ENCODE measurements around the gene DNAAF1.
"Not testable (repeated sequence)": the region's sequence is repeated elsewhere in the genome, so short reads cannot be mapped to it uniquely, and the experiment has no call there.

The DNAAF1 gene

DNA sequence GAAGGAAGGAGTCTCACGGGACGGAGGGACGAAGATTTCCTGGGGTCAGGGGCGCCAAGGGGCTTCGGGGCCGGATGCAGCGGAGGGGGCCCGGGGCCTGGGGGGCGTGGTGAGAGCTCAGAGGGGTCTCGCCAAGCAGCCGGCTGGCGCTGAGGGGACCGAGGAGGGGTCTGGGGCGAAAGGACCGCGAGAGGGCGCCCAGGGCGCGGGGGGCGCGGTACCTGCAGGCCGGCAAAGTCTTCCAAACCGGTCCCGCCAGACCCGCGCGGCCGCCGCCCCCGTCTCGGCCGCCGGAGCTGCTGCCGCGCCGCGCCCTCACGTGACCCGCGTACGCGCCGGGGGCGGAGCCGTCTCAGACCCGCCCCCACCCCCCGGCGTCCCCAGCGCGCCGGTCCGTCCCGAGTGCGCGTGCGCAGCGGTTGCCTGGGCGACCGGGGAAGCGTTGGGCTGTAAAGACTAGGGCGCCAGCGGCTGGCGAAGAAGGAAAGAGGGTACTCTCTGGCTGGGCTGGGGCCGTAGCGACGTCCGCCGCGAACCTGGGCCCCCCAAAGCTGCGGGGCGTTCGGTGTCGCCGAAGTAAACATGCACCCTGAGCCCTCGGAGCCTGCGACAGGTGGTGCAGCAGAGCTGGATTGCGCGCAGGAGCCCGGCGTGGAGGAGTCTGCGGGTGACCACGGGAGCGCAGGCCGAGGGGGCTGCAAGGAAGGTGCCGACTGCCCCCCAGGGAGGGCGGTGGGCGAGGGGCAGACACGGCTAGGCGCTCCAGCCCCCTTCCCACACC is at the start of gene DNAAF1, which contains the start of gene HSDL1:
DNAAF1 (plus strand) TSS at position 450 of the 781 bp plus-strand sequence; CDS start at position 583, 133 bp downstream.
HSDL1 (minus strand) TSS at position 319 of the 781 bp plus-strand sequence. CDS start 13,856 bp downstream, outside the sequence.
- DNase-seq, result peak in 13 of 14 donors; percentile 65 to 95 (median 82)

- DNase-seq, result peak in 1 of 14 donors; percentile 23
These were observed 49.6 kb upstream of the DNAAF1 start for GRCh38 chr16:84095466-84095865.

DNA sequence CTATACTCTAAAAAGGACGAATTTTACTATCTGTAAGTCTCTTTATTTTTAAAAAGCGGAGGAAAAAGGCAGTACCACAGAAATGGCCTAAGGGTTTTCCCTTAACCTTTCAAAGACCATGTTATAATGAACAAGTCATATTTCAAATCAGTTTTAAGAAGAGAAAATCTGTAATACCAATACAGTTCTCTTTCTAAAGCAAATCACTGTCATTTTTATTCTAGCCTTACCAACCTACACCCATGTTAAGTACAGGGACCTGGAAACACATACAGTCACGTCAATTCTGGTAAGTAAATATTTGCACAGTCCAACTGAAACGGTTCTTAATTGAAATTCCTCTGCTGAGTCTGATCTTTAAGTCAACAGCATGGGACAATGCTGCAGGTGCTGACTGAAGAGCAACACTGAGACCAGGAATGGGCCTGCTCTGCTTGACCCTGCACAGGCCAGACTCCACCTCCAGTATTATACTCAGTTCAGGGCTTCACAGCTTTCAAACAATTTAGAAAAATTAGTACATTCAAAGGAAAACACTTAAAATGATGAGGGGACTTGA is 48.6 kb upstream of the DNAAF1 start:
- no peak for DNase-seq

- no peak for DNase-seq
These were observed 46.2 kb upstream of the DNAAF1 start for GRCh38 chr16:84098939-84099338.

GRCh38 chr16:84103678-84104077 is 41.4 kb upstream of the DNAAF1 start:
- no peak for DNase-seq

DNA sequence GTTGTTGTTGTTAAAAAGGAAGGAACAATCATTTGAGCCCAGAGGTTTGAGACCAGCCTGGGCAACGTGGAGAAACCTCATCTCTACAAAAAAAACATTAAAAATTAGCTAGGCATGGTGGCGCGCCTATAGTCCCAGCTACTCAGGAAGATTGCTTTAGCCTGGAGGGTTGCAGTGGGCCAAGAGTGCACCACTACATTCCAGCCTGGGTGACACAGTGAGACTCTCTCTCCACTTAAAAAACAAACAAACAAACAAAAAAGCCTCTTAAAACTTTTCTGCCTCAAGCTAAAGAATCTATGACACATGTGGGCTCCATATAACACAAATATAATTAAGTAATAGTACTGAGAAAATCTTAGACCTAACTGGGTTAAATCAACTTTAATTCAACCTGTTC is 40.9 kb upstream of the DNAAF1 start:
- no peak for DNase-seq

DNA sequence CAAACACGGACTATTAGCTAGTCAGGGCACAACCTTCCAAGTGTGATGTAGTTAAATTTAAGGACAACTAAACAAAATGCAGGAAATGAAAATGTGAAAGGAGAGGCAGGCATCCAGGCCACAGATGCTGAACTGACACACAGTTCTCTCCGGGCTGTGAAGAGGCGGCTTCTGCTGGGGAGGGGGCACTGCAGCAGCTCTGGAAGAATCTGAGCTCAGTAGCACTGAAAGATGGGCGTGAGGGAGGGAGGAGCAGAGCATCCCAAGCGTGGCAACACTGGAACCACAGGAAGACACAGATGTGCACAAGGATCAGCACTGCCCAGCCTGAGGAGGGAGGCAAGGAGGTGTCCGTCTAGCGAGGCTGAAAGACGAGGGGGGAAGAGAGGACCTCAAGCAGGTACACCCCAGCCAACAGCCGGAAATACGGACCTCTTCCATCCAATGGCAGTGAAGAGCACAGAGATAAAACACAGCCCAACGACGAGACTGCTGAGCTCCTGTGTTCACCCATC is 39.8 kb upstream of the DNAAF1 start:
- DNase-seq, result no peak

DNA sequence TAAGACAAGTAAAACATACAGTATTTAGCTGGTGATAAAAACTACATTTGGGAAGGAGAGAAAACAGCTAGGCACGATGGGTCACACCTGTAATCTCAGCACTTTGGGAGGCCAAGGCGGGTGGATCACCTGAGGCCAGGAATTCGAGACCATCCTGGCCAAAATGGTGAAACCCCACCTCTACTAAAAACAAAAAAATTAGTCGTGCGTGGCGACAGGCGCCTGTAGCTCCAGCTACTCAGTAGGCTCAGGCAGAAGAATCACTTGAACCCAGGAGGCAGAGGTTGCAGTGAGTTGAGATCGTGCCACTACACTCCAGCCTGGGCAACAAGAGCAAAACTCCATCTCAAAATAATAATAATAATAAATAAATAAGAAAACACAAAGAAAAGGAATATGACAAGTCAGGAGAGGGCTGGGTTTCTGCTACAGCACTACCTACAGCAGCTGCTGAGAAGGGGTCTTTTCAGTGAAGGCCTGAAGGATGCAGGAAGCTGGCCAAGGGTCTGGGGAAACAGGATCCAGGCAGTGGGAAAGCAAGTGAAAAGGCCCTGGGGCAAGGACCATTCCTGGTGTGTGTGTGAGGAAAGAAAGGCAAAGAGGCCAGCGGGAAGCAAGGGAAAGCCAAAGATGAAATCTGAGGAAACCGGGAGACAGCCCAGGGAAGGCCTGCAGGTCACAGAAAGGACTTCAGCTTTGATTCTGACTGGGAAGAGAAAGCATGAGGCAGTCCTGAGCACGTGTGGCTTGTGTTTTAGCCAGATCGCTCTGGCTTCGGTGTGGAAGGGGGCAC is 39.0 kb upstream of the DNAAF1 start:
- no peak for DNase-seq

- DNase-seq, result no peak
These were observed 37.2 kb upstream of the DNAAF1 start for GRCh38 chr16:84107921-84108320.

DNA sequence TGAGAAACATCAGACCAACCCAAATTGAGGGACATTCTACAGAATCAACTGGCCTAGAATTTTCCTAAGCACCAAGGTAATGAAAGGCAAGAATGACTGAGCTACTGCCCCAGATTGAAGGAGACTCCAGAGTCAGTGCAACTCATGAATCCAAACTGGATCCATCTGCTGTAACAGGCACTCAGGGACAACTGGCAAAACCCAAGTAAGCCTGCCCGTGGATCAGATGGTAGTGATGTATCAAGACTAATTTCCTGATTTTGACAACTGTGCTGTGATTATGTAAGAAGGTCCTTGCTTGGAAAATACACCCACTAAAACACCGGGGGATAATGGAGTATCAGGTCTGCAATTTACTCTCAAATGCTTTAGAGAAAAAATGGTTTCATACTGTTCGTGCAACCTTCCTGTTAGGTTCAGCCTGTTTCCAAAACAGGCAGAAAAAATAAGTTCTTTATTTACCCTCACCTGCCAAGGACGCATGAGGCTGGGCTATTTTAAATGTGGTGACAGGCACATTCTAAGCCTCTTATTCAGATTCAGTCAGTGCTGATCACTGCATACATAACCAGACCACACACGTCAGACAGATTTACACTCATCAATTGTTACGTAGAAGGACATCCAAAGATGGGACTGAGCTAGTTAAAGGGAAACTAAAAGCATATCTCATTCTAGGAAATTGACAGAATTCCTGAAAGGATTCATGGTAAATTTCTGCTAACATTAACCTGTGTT is 35.3 kb upstream of the DNAAF1 start:
- peak in 1 of 14 donors; percentile 36 for DNase-seq

- DNase-seq, result no peak
These were observed 34.6 kb upstream of the DNAAF1 start for GRCh38 chr16:84110527-84110926.

DNA sequence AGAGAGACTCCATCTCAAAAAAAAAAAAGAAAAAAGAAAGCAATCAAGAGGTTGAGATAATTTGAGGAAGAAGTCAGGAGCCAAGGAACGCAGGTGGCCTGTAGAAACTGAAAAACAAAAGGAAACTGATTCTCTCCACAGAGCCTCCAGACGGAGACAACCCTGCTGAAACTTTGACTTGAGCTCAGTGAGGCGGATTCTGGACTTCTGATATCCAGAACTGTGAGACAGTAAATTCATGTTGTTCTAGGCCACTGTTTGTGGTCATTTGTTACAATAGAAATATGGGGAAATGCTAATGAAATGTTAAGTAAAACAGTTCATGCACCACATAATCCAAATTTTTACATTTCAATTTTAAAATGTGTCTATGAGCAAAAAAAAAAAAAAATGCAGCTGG is 33.6 kb upstream of the DNAAF1 start:
- no peak for DNase-seq

GRCh38 chr16:84111949-84112348 is 33.2 kb upstream of the DNAAF1 start:
- not testable (repeated sequence) for DNase-seq

- DNase-seq, result peak in 2 of 14 donors; percentile 51 to 62
These were observed 29.0 kb upstream of the DNAAF1 start for GRCh38 chr16:84115919-84116719.

DNA sequence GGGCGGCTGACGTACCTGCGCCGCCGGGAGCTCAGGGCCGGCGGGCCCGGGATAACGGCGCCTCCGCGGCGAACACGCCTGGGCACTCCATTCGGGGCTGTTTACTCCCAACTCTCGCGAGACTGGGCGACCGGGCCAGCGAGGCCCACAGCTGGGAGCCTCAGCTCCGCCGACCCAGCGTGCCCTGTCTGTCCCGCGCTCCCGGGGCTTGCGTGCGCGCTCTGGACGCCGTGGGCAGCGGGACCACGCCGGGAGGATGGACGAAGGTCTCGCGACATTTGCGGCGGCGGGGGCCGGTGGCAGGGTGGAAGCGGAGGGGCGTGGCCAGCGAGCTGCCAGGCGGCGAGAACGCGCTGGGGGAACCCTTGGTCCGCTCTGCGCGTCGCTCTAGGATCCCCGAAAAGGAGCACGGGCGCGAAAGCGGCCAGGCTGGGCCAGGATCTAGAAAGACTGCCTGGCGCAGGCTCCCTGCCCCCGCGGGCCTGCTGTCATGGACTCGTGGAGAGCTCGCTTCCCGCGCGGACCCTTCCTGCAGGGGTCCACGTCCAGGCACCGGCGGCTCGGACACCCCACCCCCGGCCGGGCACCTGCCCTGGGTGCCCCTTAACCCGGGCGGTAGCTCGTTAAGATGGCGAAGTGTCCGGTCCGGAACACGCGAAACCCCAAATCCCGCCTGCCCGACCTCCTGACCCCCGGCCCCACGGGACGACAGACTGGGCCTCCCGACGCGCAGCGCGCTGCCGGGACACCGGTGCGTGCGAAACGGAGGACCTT is 28.2 kb upstream of the DNAAF1 start, which contains the start of gene MBTPS1:
MBTPS1 (minus strand) TSS at position 223 of the 774 bp plus-strand sequence. CDS start 15,159 bp downstream, outside the sequence.
- DNase-seq, result peak; percentile 75 to 97 (median 93)

DNA sequence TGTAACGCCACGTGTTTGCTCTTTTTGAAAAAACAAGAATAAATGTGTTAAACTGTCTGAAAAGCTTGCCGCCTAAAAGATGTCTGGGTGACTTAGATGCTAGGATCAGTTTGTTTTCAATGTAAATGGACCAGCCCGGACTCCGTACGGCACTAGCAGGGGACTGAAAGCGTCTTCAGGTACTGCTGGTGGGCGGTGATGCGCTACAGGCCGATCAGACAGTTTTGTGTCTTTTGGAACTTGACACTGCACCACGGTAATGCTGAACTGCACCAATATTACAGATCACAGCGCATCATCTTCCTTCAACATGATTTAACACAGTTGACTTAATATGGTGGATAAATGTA is 27.6 kb upstream of the DNAAF1 start:
- peak in 3 of 14 donors; percentile 48 to 53 (median 49) for DNase-seq

GRCh38 chr16:84118315-84118714 is 26.8 kb upstream of the DNAAF1 start:
- not testable (repeated sequence) for DNase-seq

- no peak for DNase-seq
These were observed 25.7 kb upstream of the DNAAF1 start for GRCh38 chr16:84119368-84119767.

- no peak for DNase-seq
These were observed 25.1 kb upstream of the DNAAF1 start for GRCh38 chr16:84120023-84120422.

DNA sequence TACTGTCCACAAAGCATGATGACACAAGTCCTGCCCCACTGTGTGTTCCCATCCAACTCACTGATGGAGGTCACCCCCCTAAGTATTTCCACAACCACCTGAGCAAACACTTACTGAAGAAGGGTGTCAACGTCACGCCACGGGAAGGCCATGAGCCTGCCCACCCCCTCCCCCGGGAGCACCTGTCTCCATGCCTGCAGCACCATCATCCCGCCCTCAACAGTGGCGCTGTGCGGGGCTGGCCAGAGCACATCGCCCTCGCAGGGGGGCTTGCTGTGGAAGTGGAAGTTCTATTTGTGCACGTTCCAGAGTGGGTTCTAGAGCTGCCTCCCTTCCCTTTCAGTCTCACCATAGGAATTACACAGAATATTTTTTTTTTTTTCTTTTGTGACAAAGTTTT is 24.1 kb upstream of the DNAAF1 start:
- DNase-seq, result no peak
